Heart right ventricle (tissue), 16 donors: ENCODE data around the gene NKX2-3. TPM values are rescaled to one million over a fixed set of nuclear protein-coding genes. Genes with fewer than 3 reads are reported as not detected.
A peak's percentile ranks its signal among the peaks of the same experiment; 100 is the strongest.

ENCODE experiments used
- ATAC-seq, 8 donors: fragments of 200-7000 bp; cut with Tn5 transposase; one replicate each; pipeline ENCODE4 v1.9.1; 2020; ENCODE audit warnings: mild to moderate bottlenecking in 8 of 8, moderate library complexity in 8 of 8, moderate number of reproducible peaks in 1 of 8
- DNase-seq, 2 donors: peaks; one replicate each; pipeline ENCODE4 v3.0.0-alpha.2; 2020
- H3K27ac ChIP-seq, 10 donors: fragments of 200-600 bp; sonication (generic) in 2 of 10; one replicate each; pipeline versions ENCODE4 v1.5.0 to v1.8.0; 2020 to 2022; ENCODE audit warnings: mild to moderate bottlenecking in 3 of 10
- H3K27me3 ChIP-seq, 7 donors: fragments of 200-600 bp; one replicate each; pipeline ENCODE4 v1.8.0; 2021 to 2022; ENCODE audit warnings: mild to moderate bottlenecking in 2 of 7
- H3K36me3 ChIP-seq, 9 donors: fragments of 200-600 bp; sonication (generic) in 1 of 9; one replicate each; pipeline versions ENCODE4 v1.5.0 to v1.8.0; 2020 to 2022; ENCODE audit warnings: mild to moderate bottlenecking in 2 of 9
- H3K4me1 ChIP-seq, 9 donors: fragments of 200-600 bp; sonication (generic) in 1 of 9; one replicate each; pipeline versions ENCODE4 v1.5.0 to v1.8.0; 2020 to 2022; ENCODE audit warnings: mild to moderate bottlenecking in 4 of 9
- H3K4me3 ChIP-seq, 10 donors: fragments of 200-600 bp; sonication (generic) in 2 of 10; one replicate each; pipeline versions ENCODE4 v1.5.0 to v1.8.0; 2020 to 2022; ENCODE audit warnings: mild to moderate bottlenecking in 7 of 10, moderate library complexity in 2 of 10
- H3K9me3 ChIP-seq, 11 donors: fragments of 200-600 bp in 10 of 11; sonication (generic) in 2 of 11; one replicate each; pipeline versions ENCODE4 v1.5.0 to v1.8.0; 2013 to 2022; ENCODE audit warnings: mild to moderate bottlenecking in 2 of 11, control low read depth in 1 of 11, moderate library complexity in 1 of 11
- WGBS, 2 donors: extraction: QIAGEN DNeasy Blood & Tissue Kit; methylation state at CpG; one replicate each; pipeline ENCODE4 v1.1.7; 2013; ENCODE audit warnings: inconsistent platforms in 1 of 2; 5-methylcytosine and 5-hydroxymethylcytosine counted together
- intact Hi-C, 10 donors: fragments of 100-400 bp; cut with DNase I; formaldehyde crosslinking; loops; one replicate each; pipeline versions ENCODE4 v1.11.1 to v1.14.2; 2022
- polyA plus RNA-seq, 2 donors: library from polyadenylated mRNA; stranded (reverse); fragments of 200-250 nt; gene quantifications; one replicate each; pipeline ENCODE4 v1.2.3, GENCODE V29; 2013
- total RNA-seq, 10 donors: library from RNA; stranded (reverse); fragmentation: NEBNext Ultra II Directional in 3 of 10; extraction: Animal tissue kit (Norgen Biotek cat#: 25700) in 3 of 10; gene quantifications; one replicate each; pipeline versions ENCODE4 v1.2.1 to v1.2.4, GENCODE V29; 2021 to 2023
- TF ChIP-seq, protein P1 (sequence below), 9 donors: fragments of 200-600 bp; sonication (generic) in 2 of 9; IDR thresholded peaks; one replicate each; pipeline versions ENCODE4 v1.5.0 to v1.8.0; 2021 to 2022; ENCODE audit warnings: antibody characterized with exemption in 9 of 9, mild to moderate bottlenecking in 5 of 9, moderate library complexity in 1 of 9
- donor health status: Arrhythmogenic right ventricular cardiomyopathy.
- donor health status: ischemic (EF 13 %, LVEDD 7.1; RV severe dilation, severe dysfunction).
- donor health status: healthy with polysubstance abuse.
- donor health status: DM: no; HTN: yes; CAD: no.
- donor health status: DM: no; HTN: no; CAD: no.
- donor health status: ischemic (EF 25% LVEDD 6.9; RV normal size, moderate dysfunction).
- donor health status: ischemic (EF 25% LVEDD 5.7; RV mildly dilated, moderate dysfunction).
- donor health status: healthy.
- donor health status: DM: yes; HTN: yes; CAD: no.
- donor health status: Ischemic cardiomyopathy.
- donor health status: ischemic (EF 35%, LVEDD 5.7; RV mildly dilated, moderate dysfunction).
- donor health status: nonischemic (EF 11% LVEDD 7.7; RV severe dilation, severe dysfunction).
- donor health status: DM: yes; HTN: yes; CAD: no.
- donor health status: PGD.
- donor health status: ischemic (EF 29% LVEDD 5.4; RV normal size, mild dysfunction).
- donor health status: nonischemic (EF 23%, LVEDD 6.1; RV moderate dilation, normal function).

Gene NKX2-3
- total and polyA plus RNA-seq, 12 donors = not detected

DNA sequence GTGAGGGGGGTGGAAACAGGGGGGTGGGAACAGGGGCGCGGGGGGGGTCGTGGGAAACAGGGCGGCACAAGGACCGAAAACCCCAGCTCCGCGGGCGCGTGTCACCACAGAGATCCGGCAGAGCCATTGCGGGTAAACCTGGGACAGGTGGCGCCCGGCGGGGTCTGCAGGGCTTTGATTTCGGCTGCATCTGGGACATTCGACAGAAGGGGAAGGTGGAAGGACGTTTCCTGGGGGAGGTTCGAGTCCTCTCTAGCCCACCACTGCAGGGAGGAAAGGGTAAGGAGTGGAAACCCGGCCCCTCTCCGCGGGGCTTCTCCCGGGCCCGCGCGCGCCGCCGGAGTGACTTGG is 7.5 kb downstream of the NKX2-3 start:
- intact Hi-C loops = no loop called here
- Histone ChIP-seq H3K4me3 (peak overlapping the region in 3 of 10 donors; percentile 8 to 21 (median 9)), H3K9me3 (no peaks in the 10 kb centered on the region), H3K36me3 (no peaks in the 10 kb centered on the region), H3K4me1 (peaks cover 4 to 36% (median 26%) of the 10 kb centered on the region in 9 donors), H3K27ac (no peak overlapping the region), H3K27me3 (peaks cover 23 to 100% (median 98%) of the 10 kb centered on the region in 7 donors)
- ATAC-seq = peak in 1 of 8 donors; percentile 8
- no peak for DNase-seq
- WGBS, 2 donors = 3% methylated on average over 28 of the region's 28 CpGs
- TF ChIP-seq, protein P1, sequence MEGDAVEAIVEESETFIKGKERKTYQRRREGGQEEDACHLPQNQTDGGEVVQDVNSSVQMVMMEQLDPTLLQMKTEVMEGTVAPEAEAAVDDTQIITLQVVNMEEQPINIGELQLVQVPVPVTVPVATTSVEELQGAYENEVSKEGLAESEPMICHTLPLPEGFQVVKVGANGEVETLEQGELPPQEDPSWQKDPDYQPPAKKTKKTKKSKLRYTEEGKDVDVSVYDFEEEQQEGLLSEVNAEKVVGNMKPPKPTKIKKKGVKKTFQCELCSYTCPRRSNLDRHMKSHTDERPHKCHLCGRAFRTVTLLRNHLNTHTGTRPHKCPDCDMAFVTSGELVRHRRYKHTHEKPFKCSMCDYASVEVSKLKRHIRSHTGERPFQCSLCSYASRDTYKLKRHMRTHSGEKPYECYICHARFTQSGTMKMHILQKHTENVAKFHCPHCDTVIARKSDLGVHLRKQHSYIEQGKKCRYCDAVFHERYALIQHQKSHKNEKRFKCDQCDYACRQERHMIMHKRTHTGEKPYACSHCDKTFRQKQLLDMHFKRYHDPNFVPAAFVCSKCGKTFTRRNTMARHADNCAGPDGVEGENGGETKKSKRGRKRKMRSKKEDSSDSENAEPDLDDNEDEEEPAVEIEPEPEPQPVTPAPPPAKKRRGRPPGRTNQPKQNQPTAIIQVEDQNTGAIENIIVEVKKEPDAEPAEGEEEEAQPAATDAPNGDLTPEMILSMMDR (IDR thresholded peaks at IDR 0.05) = no peak

GRCh38 chr10:99540657-99541531 is 8.2 kb downstream of the NKX2-3 start:
- Histone ChIP-seq H3K9me3 (no peaks in the 10 kb centered on the region), H3K4me1 (peaks cover 4 to 31% (median 21%) of the 10 kb centered on the region in 9 donors), H3K4me3 (peak overlapping the region in 4 of 10 donors; percentile 8 to 21 (median 9)), H3K27ac (no peak overlapping the region), H3K36me3 (no peaks in the 10 kb centered on the region), H3K27me3 (peaks cover 23 to 100% (median 97%) of the 10 kb centered on the region in 7 donors)
- intact Hi-C loops = no loop called here
- ATAC-seq (peak in 3 of 8 donors; percentile 15 to 44 (median 18)), DNase-seq (no peak)
- TF ChIP-seq, protein P1 (IDR thresholded peaks at IDR 0.05) = no peak
- 2 to 4% methylated on average over 48 to 49 of the region's 49 CpGs for WGBS, 2 donors

- intact Hi-C loops = no loop called here
- no peak overlapping the region for H3K27ac ChIP-seq
- TF ChIP-seq, protein P1 (IDR thresholded peaks at IDR 0.05) = no peak
- 74 to 82% methylated on average over 1 of the region's 1 CpG for WGBS, 2 donors
- no peak for ATAC-seq
- no peak overlapping the region for H3K4me3 ChIP-seq
- DNase-seq = no peak
- peaks cover 0 to 97% (median 92%) of the 10 kb centered on the region in 7 donors for H3K27me3 ChIP-seq
- H3K4me1 ChIP-seq = peaks cover 0 to 11% (median 6%) of the 10 kb centered on the region in 9 donors
- H3K36me3 ChIP-seq = no peaks in the 10 kb centered on the region
- H3K9me3 ChIP-seq = no peaks in the 10 kb centered on the region
Observed at GRCh38 chr10:99544322-99544721, 11.6 kb downstream of the NKX2-3 start.

DNA sequence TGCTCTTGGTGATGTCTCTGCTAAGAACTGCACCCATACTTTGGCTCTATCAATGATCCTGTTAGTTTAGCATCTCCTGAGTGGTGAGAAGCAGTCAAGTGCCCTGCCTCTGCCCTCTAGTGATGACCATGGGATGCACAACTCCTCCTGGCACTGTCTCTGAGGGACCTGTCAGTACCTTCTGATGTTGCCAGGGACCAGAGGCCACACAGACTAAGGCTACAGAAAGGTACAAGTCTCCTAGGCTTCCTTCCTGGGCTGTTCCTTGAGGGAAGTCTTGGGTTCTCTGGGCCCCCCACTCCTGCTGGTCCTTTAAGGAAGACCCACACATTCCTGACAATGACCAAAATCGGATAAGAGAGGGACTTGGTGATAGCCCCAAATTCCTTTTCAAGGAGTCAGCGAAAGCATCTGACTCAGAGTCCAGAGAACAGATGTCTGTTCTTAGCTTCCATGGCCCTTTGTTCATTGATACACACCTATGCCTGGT is 15.3 kb downstream of the NKX2-3 start:
- Histone ChIP-seq H3K9me3 (no peaks in the 10 kb centered on the region), H3K4me3 (no peak overlapping the region), H3K27me3 (peaks cover 0 to 97% (median 79%) of the 10 kb centered on the region in 7 donors), H3K27ac (no peak overlapping the region), H3K4me1 (no peaks in the 10 kb centered on the region), H3K36me3 (no peaks in the 10 kb centered on the region)
- 34 to 39% methylated on average over 2 of the region's 2 CpGs for WGBS, 2 donors
- DNase-seq = no peak
- intact Hi-C loops = no loop called here
- peak in 1 of 8 donors; percentile 22 for ATAC-seq
- TF ChIP-seq, protein P1 (IDR thresholded peaks at IDR 0.05) = peak in 3 of 9 donors; percentile 13 to 23 (median 19)
